Vagina (tissue), 2 donors: ENCODE results near the gene BMP10. TPM values are rescaled to one million over a fixed set of nuclear protein-coding genes. Genes with fewer than 3 reads are reported as not detected.

Experiments used
- DNase-seq, 2 donors: peaks; one replicate each; pipeline ENCODE4 v3.0.0-alpha.2; 2017; ENCODE audit errors: extremely low spot score in 2 of 2
- H3K27ac ChIP-seq: fragments of 200-600 bp; sonication (generic); one replicate; pipeline ENCODE4 v1.5.1; 2019
- H3K27me3 ChIP-seq: fragments of 200-600 bp; sonication (generic); one replicate; pipeline ENCODE4 v1.5.1; 2019
- H3K36me3 ChIP-seq, 2 donors: fragments of 200-600 bp; sonication (generic); one replicate each; pipeline ENCODE4 v1.5.1; 2017 to 2019
- H3K4me1 ChIP-seq: fragments of 200-600 bp; sonication (generic); one replicate; pipeline ENCODE4 v1.5.1; 2019
- H3K4me3 ChIP-seq, 2 donors: fragments of 200-600 bp; sonication (generic); 1 replicate in 1 of 2; 2 replicates in 1 of 2; pipeline ENCODE4 v1.5.1; 2016 to 2019
- H3K9me3 ChIP-seq: fragments of 200-600 bp; sonication (generic); one replicate; pipeline ENCODE4 v1.5.1; 2019
- CTCF ChIP-seq, 3 experiments: fragments of 450-650 bp in 2 of 3; fragments of 200-600 bp in 1 of 3; sonication (generic) in 1 of 3; IDR thresholded peaks; one replicate each; pipeline ENCODE4 v1.5.1; 2017 to 2019; ENCODE audit warnings: antibody characterized with exemption in 3 of 3, mild to moderate bottlenecking in 2 of 3, moderate library complexity in 2 of 3
- POLR2A ChIP-seq, 2 donors: fragments of 450-650 bp; IDR thresholded peaks; one replicate each; pipeline ENCODE4 v1.6.1; 2017; ENCODE audit warnings: antibody characterized with exemption in 2 of 2, mild to moderate bottlenecking in 2 of 2, moderate library complexity in 2 of 2
- POLR2AphosphoS5 ChIP-seq, 2 donors: sonication (generic); formaldehyde crosslinking; IDR thresholded peaks; one replicate each; pipeline ENCODE4 v1.9.0; 2017; ENCODE audit warnings: antibody characterized with exemption in 2 of 2, mild to moderate bottlenecking in 2 of 2, low read depth in 1 of 2; ENCODE audit not compliant: insufficient read depth in 1 of 2
- intact Hi-C: fragments of 100-400 bp; cut with DNase I; formaldehyde crosslinking; loops from one replicate; pipeline ENCODE4 v1.15.1; 2023
- total RNA-seq: library from RNA; depleted of rRNA; stranded (reverse); fragments of >200 nt; gene quantifications from one replicate; pipeline ENCODE4 v1.2.3, GENCODE V29; 2016

Gene BMP10
- total RNA-seq, 1 donor from 2014 or later, result not detected

GRCh38 chr2:68915393-68915792 lies 44.2 kb upstream of the BMP10 start:
- no peak for TF ChIP-seq POLR2A (IDR thresholded peaks at IDR 0.05)
- no peak for TF ChIP-seq CTCF (IDR thresholded peaks at IDR 0.05)
- TF ChIP-seq POLR2AphosphoS5 (IDR thresholded peaks at IDR 0.05; ENCODE audit: insufficient read depth in 1 of 2, low read depth in 1 of 2), result no peak
- Histone ChIP-seq H3K9me3 (no peaks in the 10 kb centered on the region), H3K4me1 (peaks cover 12% of the 10 kb centered on the region), H3K36me3 (no peaks in the 10 kb centered on the region), H3K27ac (no peak overlapping the region), H3K27me3 (no peaks in the 10 kb centered on the region), H3K4me3 (no peak overlapping the region)
- intact Hi-C loops, result loop anchor here (10.0 kb wide), 1 partner anchor 161 kb away; no protein-coding TSS in a partner anchor
- no peak for DNase-seq

GRCh38 chr2:68913359-68913758 lies 42.2 kb upstream of the BMP10 start:
- Histone ChIP-seq H3K27me3 (no peaks in the 10 kb centered on the region), H3K27ac (no peak overlapping the region), H3K4me1 (peaks cover 19% of the 10 kb centered on the region), H3K9me3 (no peaks in the 10 kb centered on the region), H3K4me3 (no peak overlapping the region), H3K36me3 (no peaks in the 10 kb centered on the region)
- DNase-seq, result peak in 1 of 2 donors; percentile 31
- TF ChIP-seq POLR2A (IDR thresholded peaks at IDR 0.05) (no peak), CTCF (IDR thresholded peaks at IDR 0.05) (no peak), POLR2AphosphoS5 (IDR thresholded peaks at IDR 0.05; ENCODE audit: insufficient read depth in 1 of 2, low read depth in 1 of 2) (no peak)
- intact Hi-C loops, result loop anchor here (10.0 kb wide), 1 partner anchor 159 kb away; no protein-coding TSS in a partner anchor

DNA sequence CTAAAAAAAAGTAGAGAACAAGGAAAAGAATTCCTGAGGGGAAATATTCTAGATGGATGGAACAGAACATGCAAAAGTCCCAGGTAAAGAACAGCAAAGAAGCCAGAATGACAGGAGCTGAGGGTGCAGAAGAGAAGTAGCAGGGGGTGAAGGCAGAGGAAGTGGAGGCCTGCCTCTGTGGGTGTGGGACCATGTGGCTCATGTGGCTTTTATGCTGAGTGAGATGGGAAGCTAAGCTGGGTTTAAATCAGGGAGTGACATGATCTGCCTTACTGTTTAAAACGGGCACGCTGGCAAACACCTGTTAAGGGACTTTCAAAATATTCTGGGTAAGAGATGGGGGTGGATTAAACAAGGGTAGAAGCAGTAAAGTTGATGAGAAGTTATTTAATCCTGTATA lies 41.5 kb upstream of the BMP10 start:
- H3K27me3 ChIP-seq, result no peaks in the 10 kb centered on the region
- H3K36me3 ChIP-seq, result no peaks in the 10 kb centered on the region
- DNase-seq, result no peak
- intact Hi-C loops, result loop anchor here (10.0 kb wide), 1 partner anchor 158 kb away; no protein-coding TSS in a partner anchor
- no peaks in the 10 kb centered on the region for H3K9me3 ChIP-seq
- TF ChIP-seq CTCF (IDR thresholded peaks at IDR 0.05) (no peak), POLR2AphosphoS5 (IDR thresholded peaks at IDR 0.05; ENCODE audit: insufficient read depth in 1 of 2, low read depth in 1 of 2) (no peak), POLR2A (IDR thresholded peaks at IDR 0.05) (no peak)
- peaks cover 25% of the 10 kb centered on the region for H3K4me1 ChIP-seq
- H3K4me3 ChIP-seq, result no peak overlapping the region
- no peak overlapping the region for H3K27ac ChIP-seq

DNA sequence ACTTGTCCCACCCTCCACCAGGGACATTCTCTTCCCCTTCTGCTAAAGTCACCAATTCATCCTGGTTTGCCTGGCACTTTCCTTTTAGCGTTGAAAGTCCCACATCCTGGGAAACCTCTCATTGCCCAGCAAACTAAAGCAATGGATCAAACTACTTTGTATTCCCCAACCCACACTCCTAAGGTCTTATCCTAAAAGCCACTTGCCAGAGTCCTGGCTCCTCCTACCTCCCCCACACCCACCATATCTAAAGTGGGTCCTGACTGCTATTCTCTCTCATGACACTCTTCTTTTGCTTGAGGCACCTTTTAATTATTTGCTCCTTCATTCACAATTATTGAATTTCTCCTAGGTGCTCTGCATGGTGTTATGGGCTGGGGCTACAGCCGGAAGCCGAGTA lies 40.9 kb upstream of the BMP10 start:
- no peaks in the 10 kb centered on the region for H3K36me3 ChIP-seq
- H3K4me1 ChIP-seq, result peaks cover 22% of the 10 kb centered on the region
- intact Hi-C loops, result loop anchor here (10.0 kb wide), 1 partner anchor 157 kb away; no protein-coding TSS in a partner anchor

More for the DNA sequence above, 40.9 kb upstream of the BMP10 start:
- Histone ChIP-seq H3K27me3 (no peaks in the 10 kb centered on the region), H3K9me3 (no peaks in the 10 kb centered on the region), H3K27ac (no peak overlapping the region), H3K4me3 (no peak overlapping the region)
- TF ChIP-seq POLR2A (IDR thresholded peaks at IDR 0.05) (no peak), POLR2AphosphoS5 (IDR thresholded peaks at IDR 0.05; ENCODE audit: insufficient read depth in 1 of 2, low read depth in 1 of 2) (no peak), CTCF (IDR thresholded peaks at IDR 0.05) (no peak)
- no peak for DNase-seq
